MM.1S (cell line): ENCODE data around the gene SNU13.

Experiments
- DNase-seq: peaks from one replicate; pipeline ENCODE4 v3.0.0-alpha.2; 2015
- H2AFZ ChIP-seq: fragments of 300-600 bp; sonication (generic); 2 replicates; pipeline ENCODE4 v1.6.0; 2016; ENCODE audit warnings: antibody characterized with exemption, low read length
- H3F3A ChIP-seq: fragments of 300-600 bp; sonication (generic); 2 replicates; pipeline ENCODE4 v1.6.1; 2016; ENCODE audit warnings: mild to moderate bottlenecking, antibody characterized with exemption, low read length, moderate library complexity, mixed read lengths; ENCODE audit not compliant: insufficient read depth
- H3K27ac ChIP-seq: fragments of 300-600 bp; sonication (generic); 2 replicates; pipeline ENCODE4 v1.5.1; 2016; ENCODE audit warnings: mild to moderate bottlenecking, low read length
- H3K27me3 ChIP-seq: fragments of 300-600 bp; sonication (generic); replicated peaks from 2 replicates; pipeline ENCODE4 v1.6.0; 2016; ENCODE audit warnings: low read length; ENCODE audit not compliant: insufficient read depth
- H3K36me3 ChIP-seq: fragments of 300-600 bp; sonication (generic); replicated peaks from 2 replicates; pipeline ENCODE4 v1.6.1; 2016; ENCODE audit warnings: mild to moderate bottlenecking, low read length, mixed read lengths; ENCODE audit not compliant: insufficient read depth
- H3K4me1 ChIP-seq: fragments of 300-600 bp; sonication (generic); 2 replicates; pipeline ENCODE4 v1.6.1; 2016; ENCODE audit warnings: low read length, mixed read lengths
- H3K4me2 ChIP-seq: fragments of 300-600 bp; sonication (generic); 2 replicates; pipeline ENCODE4 v1.6.0; 2016; ENCODE audit warnings: low read depth, low read length
- H3K4me3 ChIP-seq: fragments of 300-600 bp; sonication (generic); 2 replicates; pipeline ENCODE4 v1.5.1; 2016; ENCODE audit warnings: low read length, mixed read lengths
- H3K79me2 ChIP-seq: fragments of 300-600 bp; sonication (generic); 2 replicates; pipeline ENCODE4 v1.6.1; 2016; ENCODE audit warnings: mixed run types, low read length, mixed read lengths
- H3K9ac ChIP-seq: fragments of 300-600 bp; sonication (generic); 2 replicates; pipeline ENCODE4 v1.6.1; 2016; ENCODE audit warnings: low read length, mixed read lengths
- H3K9me2 ChIP-seq: fragments of 300-600 bp; sonication (generic); replicated peaks from 2 replicates; pipeline ENCODE4 v1.6.1; 2016; ENCODE audit warnings: mild to moderate bottlenecking, low read length, mixed read lengths; ENCODE audit not compliant: insufficient read depth
- H3K9me3 ChIP-seq: fragments of 300-600 bp; sonication (generic); replicated peaks from 2 replicates; pipeline ENCODE4 v1.6.1; 2016; ENCODE audit warnings: mild to moderate bottlenecking, low read length, mixed read lengths; ENCODE audit not compliant: insufficient read depth
- H4K20me1 ChIP-seq: fragments of 300-600 bp; sonication (generic); 2 replicates; pipeline ENCODE4 v1.6.1; 2016; ENCODE audit warnings: mild to moderate bottlenecking, low read length, moderate library complexity, mixed read lengths; ENCODE audit not compliant: insufficient read depth
- EZH2 ChIP-seq: fragments of 300-600 bp; sonication (generic); optimal IDR thresholded peaks from 2 replicates; pipeline ENCODE3; 2017; ENCODE audit warnings: low read depth, mild to moderate bottlenecking, antibody characterized with exemption, low read length, mixed read lengths
- EZH2phosphoT487 ChIP-seq: fragments of 300-600 bp; sonication (generic); IDR thresholded peaks from 2 replicates; pipeline ENCODE4 v1.6.1; 2018; ENCODE audit warnings: antibody characterized with exemption, low read length
- TF ChIP-seq, protein P1 (sequence below): fragments of 300-600 bp; sonication (generic); IDR thresholded peaks from 2 replicates; pipeline ENCODE4 v1.5.1; 2016; ENCODE audit warnings: antibody characterized with exemption, low read length, mixed read lengths

The SNU13 gene

DNA sequence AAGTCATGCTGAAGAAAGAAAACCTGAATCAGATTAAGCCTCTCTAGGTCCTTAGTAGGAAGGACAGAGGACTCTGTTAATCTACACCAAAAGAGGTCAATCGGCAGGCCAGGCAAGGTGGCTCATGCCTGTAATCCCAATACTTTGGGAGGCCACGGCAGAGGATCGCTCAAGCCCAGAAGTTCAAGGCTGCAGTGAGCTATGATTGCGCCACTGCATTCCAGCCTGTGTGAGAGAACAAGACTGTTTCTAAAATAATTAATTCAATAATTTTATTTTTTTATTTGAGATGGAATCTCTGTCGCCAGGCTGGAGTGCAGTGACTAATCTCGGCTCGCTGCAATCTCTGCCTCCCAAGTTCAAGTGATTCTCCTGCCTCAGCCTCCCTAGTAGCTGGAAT lies 63.1 kb downstream of the SNU13 start:
- Histone ChIP-seq H4K20me1 (0 out of 2 replicates have a peak, but pooled peaks cover 3% of the 10 kb centered on the region), H3K79me2 (peaks cover 82% of the 10 kb centered on the region), H3K27me3 (no peaks in the 10 kb centered on the region), H3K9me2 (no peaks in the 10 kb centered on the region), H3K4me2 (no peak overlapping the region), H3K4me1 (peaks cover 8% of the 10 kb centered on the region), H3F3A (no peaks in the 10 kb centered on the region), H3K9ac (no peak overlapping the region), H3K9me3 (no peaks in the 10 kb centered on the region), H3K4me3 (no peak overlapping the region), H3K27ac (no peak overlapping the region), H3K36me3 (0 out of 2 replicates have a peak, but pooled peaks cover 5% of the 10 kb centered on the region), H2AFZ (no peak overlapping the region)
- TF ChIP-seq, protein P1, sequence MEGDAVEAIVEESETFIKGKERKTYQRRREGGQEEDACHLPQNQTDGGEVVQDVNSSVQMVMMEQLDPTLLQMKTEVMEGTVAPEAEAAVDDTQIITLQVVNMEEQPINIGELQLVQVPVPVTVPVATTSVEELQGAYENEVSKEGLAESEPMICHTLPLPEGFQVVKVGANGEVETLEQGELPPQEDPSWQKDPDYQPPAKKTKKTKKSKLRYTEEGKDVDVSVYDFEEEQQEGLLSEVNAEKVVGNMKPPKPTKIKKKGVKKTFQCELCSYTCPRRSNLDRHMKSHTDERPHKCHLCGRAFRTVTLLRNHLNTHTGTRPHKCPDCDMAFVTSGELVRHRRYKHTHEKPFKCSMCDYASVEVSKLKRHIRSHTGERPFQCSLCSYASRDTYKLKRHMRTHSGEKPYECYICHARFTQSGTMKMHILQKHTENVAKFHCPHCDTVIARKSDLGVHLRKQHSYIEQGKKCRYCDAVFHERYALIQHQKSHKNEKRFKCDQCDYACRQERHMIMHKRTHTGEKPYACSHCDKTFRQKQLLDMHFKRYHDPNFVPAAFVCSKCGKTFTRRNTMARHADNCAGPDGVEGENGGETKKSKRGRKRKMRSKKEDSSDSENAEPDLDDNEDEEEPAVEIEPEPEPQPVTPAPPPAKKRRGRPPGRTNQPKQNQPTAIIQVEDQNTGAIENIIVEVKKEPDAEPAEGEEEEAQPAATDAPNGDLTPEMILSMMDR = no peak
- no peak for TF ChIP-seq EZH2phosphoT487
- TF ChIP-seq EZH2 = no peak
- no peak for DNase-seq
